Mononuclear cell (primary cell): ENCODE data around the gene MRM2. TPM values are rescaled to one million over a fixed set of nuclear protein-coding genes. Genes with fewer than 3 reads are reported as not detected.

Experiments
- H3K27me3 ChIP-seq: 2 replicates; pipeline ENCODE4 v1.6.0; 2011; ENCODE audit warnings: low read length, control low read depth; ENCODE audit not compliant: insufficient read depth
- H3K4me1 ChIP-seq: 2 replicates; pipeline ENCODE4 v1.5.1; 2011; ENCODE audit warnings: mild to moderate bottlenecking, low read length, control low read depth; ENCODE audit not compliant: insufficient read depth
- H3K4me3 ChIP-seq: 2 replicates; pipeline ENCODE4 v1.5.1; 2011; ENCODE audit warnings: mild to moderate bottlenecking, low read length, moderate library complexity
- H3K9me3 ChIP-seq: 2 replicates; pipeline ENCODE4 v1.5.1; 2011; ENCODE audit warnings: low read depth, mild to moderate bottlenecking, control low read depth, low read length
- total RNA-seq: library from RNA; depleted of rRNA; stranded (reverse); fragments of >200 nt; gene quantifications from one replicate; pipeline ENCODE4 v1.2.3, GENCODE V29; 2012

The MRM2 gene
- total RNA-seq, 1 donor = 4.4 TPM

DNA sequence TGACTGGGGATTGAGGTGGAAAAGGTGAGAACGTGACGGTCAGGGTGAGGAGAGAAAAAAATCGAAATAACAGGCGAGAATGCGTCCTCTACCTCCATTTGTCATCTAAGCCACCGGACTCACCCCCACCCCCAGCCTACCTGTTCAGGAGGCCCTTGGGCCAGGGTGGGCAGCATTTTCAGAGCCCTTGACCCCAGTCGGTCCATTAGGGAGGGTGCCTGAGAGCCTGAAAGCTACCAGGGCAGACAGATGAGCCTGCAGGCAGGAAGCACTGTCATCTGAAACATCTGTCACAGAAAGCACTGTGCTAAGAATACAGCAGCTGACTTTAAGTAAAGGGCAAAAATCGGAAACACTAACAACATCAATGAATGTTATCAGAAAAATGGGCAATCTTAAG, 56.3 kb downstream of the MRM2 start:
- Histone ChIP-seq H3K9me3 (no peaks in the 10 kb centered on the region), H3K4me1 (no peaks in the 10 kb centered on the region), H3K27me3 (no peaks in the 10 kb centered on the region), H3K4me3 (no peak overlapping the region)

Other genes starting within 250 kb of the MRM2 start
- 74.2 TPM for gene MAD1L1, start 9.3 kb downstream of the MRM2 start, total RNA-seq
- gene NUDT1, start within 50 bp of the MRM2 start, total RNA-seq = 10.5 TPM
- gene SNX8, start 72.2 kb upstream of the MRM2 start, total RNA-seq = 9.7 TPM
- 119 TPM for gene EIF3B, start 112.6 kb upstream of the MRM2 start, total RNA-seq
- 3.0 TPM for gene CHST12, start 161.4 kb upstream of the MRM2 start, total RNA-seq
- not detected for gene GRIFIN, start 234.2 kb upstream of the MRM2 start, total RNA-seq